ENCODE data around the gene ABLIM3. TPM values are rescaled to one million over a fixed set of nuclear protein-coding genes. Genes with fewer than 3 reads are reported as not detected.

Gene ABLIM3
- total RNA-seq, 1 experiment from 2014 or later, result 14.3 TPM

DNA sequence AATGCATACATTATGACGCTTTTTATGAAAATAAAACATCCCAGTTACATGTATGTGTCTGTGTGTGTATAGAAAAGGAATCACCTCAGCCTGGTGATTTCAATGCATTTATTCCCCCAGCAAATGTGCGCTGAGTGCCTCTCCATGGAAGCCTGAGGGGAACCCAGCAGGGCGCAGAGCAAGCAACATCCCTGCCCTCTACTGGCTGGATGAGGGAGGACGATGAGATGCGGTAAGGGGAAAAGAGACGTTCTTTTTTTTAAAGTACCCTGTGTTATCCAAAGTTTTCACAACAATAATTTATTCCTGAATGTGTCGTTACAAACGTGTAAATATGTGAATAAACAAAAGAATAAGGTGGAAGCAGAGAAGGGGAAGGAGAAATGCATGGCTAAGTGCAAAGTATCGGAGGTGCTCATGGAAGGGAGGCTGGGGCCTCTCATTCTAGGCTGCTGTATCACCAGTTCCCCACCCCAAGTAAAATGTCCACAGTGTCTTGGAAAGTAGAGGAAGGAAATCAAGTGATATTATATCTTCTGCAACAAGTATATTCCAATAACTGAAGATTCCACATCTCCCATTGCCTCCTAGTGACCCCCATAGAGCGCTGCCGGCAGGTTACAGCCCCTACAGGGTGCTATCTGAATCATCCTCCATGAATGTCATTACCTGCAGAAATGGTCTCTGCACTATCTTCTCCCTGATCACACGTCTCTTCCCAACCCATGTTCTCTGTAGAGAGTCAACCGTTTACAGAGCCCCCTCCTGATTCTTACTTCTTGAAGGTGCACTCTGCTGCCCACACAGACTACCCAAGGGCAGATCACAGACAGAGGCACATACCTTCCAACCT is 13.0 kb upstream of the ABLIM3 start:
- ChIA-PET CTCF (interaction anchor here (1.0 to 1.1 kb wide), 2 partner anchors 14 to 136 kb away, joined by 3 to 4 read pairs; no protein-coding TSS in a partner anchor), RAD21 (ENCODE audit: low non-redundant PET in 1 of 2, low total read pairs in 2 of 2, uncharacterized antibody in 2 of 2, unreplicated experiment in 2 of 2) (no interaction called here), POLR2A (no interaction called here)
- intact Hi-C loops (cut with micrococcal nuclease), result no loop called here
- Histone ChIP-seq H3K4me3 (replicated peaks in 1 of 2; ENCODE audit: low read depth in 1 of 2, low read length in 2 of 2) (no peak overlapping the region), H3K27me3 (ENCODE audit: insufficient read depth, low read length) (no peaks in the 10 kb centered on the region), H3K4me2 (ENCODE audit: low read length) (no peak overlapping the region), H3K79me2 (ENCODE audit: insufficient read depth, low read length) (no peaks in the 10 kb centered on the region), H4K20me1 (ENCODE audit: insufficient read depth) (no peaks in the 10 kb centered on the region), H3K9me2 (ENCODE audit: insufficient read depth) (no peaks in the 10 kb centered on the region), H3K36me3 (ENCODE audit: control insufficient read depth in 1 of 2, insufficient read depth in 2 of 2, low read length in 2 of 2) (no peaks in the 10 kb centered on the region), H3K27ac (ENCODE audit: low read depth, low read length) (no peak overlapping the region), H3K9ac (ENCODE audit: low read length) (no peak overlapping the region), H3K9me3 (ENCODE audit: control insufficient read depth in 1 of 2, insufficient read depth in 1 of 2, low read depth in 1 of 2, low read length in 2 of 2) (no peaks in the 10 kb centered on the region), H3K4me1 (ENCODE audit: control insufficient read depth in 1 of 2, insufficient read depth in 2 of 2, low read length in 2 of 2) (peaks cover 0 to 26% of the 10 kb centered on the region in 2 experiments; a peak in 2 of 4 replicates), H2AFZ (ENCODE audit: low read depth, low read length, poor library complexity, severe bottlenecking) (peak overlapping the region; percentile 92)
- BruUV-seq (replicated peaks), result no TSS peak
- DNase-seq (ENCODE audit: low read depth, low spot score) (no peak), ATAC-seq (peak; percentile 90)
- TF ChIP-seq, protein P1, sequence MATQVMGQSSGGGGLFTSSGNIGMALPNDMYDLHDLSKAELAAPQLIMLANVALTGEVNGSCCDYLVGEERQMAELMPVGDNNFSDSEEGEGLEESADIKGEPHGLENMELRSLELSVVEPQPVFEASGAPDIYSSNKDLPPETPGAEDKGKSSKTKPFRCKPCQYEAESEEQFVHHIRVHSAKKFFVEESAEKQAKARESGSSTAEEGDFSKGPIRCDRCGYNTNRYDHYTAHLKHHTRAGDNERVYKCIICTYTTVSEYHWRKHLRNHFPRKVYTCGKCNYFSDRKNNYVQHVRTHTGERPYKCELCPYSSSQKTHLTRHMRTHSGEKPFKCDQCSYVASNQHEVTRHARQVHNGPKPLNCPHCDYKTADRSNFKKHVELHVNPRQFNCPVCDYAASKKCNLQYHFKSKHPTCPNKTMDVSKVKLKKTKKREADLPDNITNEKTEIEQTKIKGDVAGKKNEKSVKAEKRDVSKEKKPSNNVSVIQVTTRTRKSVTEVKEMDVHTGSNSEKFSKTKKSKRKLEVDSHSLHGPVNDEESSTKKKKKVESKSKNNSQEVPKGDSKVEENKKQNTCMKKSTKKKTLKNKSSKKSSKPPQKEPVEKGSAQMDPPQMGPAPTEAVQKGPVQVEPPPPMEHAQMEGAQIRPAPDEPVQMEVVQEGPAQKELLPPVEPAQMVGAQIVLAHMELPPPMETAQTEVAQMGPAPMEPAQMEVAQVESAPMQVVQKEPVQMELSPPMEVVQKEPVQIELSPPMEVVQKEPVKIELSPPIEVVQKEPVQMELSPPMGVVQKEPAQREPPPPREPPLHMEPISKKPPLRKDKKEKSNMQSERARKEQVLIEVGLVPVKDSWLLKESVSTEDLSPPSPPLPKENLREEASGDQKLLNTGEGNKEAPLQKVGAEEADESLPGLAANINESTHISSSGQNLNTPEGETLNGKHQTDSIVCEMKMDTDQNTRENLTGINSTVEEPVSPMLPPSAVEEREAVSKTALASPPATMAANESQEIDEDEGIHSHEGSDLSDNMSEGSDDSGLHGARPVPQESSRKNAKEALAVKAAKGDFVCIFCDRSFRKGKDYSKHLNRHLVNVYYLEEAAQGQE (IDR thresholded peaks at IDR 0.05; ENCODE audit: low read depth), result no peak
- no peak for TF ChIP-seq SRF (IDR thresholded peaks at IDR 0.05; ENCODE audit: low read depth)
- TF ChIP-seq RAD21 (IDR thresholded peaks at IDR 0.05; ENCODE audit: low read depth), result peak; percentile 79
- TF ChIP-seq CTCF (IDR thresholded peaks at IDR 0.05 in 2 of 3, conservative IDR thresholded peaks at IDR 0.05 in 1 of 3; ENCODE audit: borderline replicate concordance in 1 of 3, insufficient read depth in 1 of 3, low read depth in 2 of 3, low read length in 2 of 3), result peak; percentile 84 to 94 (median 87); a peak in 5 of 6 replicates
- TF ChIP-seq YY1 (IDR thresholded peaks at IDR 0.05; ENCODE audit: extremely low read depth, insufficient replicate concordance, low read depth, low read length), result peak; percentile 33
- TF ChIP-seq ELF1 (IDR thresholded peaks at IDR 0.05; ENCODE audit: borderline replicate concordance, low read depth), result no peak
- TF ChIP-seq EZH2phosphoT487 (IDR thresholded peaks at IDR 0.05; ENCODE audit: borderline replicate concordance), result no peak
- no peak for TF ChIP-seq SIN3A (IDR thresholded peaks at IDR 0.05; ENCODE audit: low read depth)
- peak; percentile 47; the same call in 1 of the 2 replicates for TF ChIP-seq CBX3 (IDR thresholded peaks at IDR 0.05; ENCODE audit: low read depth)
- TF ChIP-seq EGR1 (IDR thresholded peaks at IDR 0.05; ENCODE audit: low read depth), result no peak
- TF ChIP-seq JUND (IDR thresholded peaks at IDR 0.05), result no peak

Measured in HCT116 (cell line).